ENCODE measurements around the gene CCL22.

CCL22 gene

DNA sequence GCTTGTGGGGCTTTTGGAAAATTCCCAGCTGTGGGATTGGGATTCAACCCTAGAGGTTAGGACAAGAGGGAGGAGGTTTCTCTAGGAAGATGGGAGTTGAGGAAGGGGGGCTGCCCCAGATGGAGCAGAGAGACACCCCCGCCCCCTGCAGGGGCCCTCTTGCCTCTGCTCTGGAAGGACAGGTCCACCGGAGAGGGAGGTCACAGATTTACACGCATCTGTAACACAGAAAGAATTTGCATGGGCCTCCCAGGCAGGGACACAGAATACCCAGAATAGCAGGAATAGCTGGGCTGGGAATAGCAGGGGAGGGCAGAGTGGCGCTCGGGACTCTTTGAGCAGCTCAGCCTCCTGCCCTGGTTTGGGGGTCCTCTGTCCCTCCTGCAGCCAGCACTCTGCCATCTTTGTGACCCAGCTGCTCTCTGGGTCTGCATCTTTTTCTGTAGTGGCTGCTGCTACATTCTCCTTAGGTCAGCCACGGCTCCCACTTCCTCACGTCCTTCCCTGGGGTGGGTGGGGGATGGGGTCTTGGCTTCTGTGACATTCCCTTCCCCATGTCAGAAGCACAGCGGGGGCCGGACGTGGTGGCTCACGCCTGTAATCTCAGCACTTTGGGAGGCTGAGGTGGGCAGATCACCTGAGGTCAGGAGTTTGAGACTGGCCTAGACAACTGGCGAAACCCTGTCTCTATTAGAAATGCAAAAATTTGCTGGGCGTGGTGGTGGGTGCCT is 40.2 kb upstream of the CCL22 start:
- TF ChIP-seq, protein P1, sequence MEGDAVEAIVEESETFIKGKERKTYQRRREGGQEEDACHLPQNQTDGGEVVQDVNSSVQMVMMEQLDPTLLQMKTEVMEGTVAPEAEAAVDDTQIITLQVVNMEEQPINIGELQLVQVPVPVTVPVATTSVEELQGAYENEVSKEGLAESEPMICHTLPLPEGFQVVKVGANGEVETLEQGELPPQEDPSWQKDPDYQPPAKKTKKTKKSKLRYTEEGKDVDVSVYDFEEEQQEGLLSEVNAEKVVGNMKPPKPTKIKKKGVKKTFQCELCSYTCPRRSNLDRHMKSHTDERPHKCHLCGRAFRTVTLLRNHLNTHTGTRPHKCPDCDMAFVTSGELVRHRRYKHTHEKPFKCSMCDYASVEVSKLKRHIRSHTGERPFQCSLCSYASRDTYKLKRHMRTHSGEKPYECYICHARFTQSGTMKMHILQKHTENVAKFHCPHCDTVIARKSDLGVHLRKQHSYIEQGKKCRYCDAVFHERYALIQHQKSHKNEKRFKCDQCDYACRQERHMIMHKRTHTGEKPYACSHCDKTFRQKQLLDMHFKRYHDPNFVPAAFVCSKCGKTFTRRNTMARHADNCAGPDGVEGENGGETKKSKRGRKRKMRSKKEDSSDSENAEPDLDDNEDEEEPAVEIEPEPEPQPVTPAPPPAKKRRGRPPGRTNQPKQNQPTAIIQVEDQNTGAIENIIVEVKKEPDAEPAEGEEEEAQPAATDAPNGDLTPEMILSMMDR (IDR thresholded peaks at IDR 0.05; ENCODE audit: low read depth, low read length) = no peak
- DNase-seq (ENCODE audit: extremely low read depth, low read depth) = no peak

GRCh38 chr16:57319646-57320045 is 38.9 kb upstream of the CCL22 start:
- TF ChIP-seq, protein P1 (IDR thresholded peaks at IDR 0.05; ENCODE audit: low read depth, low read length) = no peak
- DNase-seq (ENCODE audit: extremely low read depth, low read depth) = no peak

DNA sequence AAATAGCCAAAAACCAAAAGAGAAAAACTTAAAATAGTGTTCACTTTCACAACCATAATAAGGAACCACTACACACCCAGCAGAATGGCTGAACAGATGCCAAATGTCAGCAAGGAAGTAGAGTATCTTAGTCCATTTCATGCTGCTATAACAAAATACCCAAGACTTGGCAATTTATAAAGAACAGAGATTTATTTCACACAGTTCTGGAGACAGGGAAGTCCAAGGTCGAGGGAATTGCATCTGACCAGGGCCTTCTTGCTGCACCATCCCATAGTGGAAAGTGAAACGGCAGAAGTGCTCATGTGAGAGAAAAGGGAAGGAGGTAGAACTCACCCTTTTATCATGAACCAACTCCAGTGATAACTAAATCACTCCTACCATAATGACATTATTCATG is 33.8 kb upstream of the CCL22 start:
- TF ChIP-seq, protein P1 (IDR thresholded peaks at IDR 0.05; ENCODE audit: low read depth, low read length) = no peak
- DNase-seq (ENCODE audit: extremely low read depth, low read depth) = no peak

GRCh38 chr16:57325458-57325857 is 33.1 kb upstream of the CCL22 start:
- DNase-seq (ENCODE audit: extremely low read depth, low read depth) = no peak

GRCh38 chr16:57329718-57330327 is 28.8 kb upstream of the CCL22 start:
- no peak for DNase-seq (ENCODE audit: extremely low read depth, low read depth)
- TF ChIP-seq, protein P1 (IDR thresholded peaks at IDR 0.05; ENCODE audit: low read depth, low read length) = no peak

More at GRCh38 chr16:57325458-57325857, 33.1 kb upstream of the CCL22 start:
- TF ChIP-seq, protein P1 (IDR thresholded peaks at IDR 0.05; ENCODE audit: low read depth, low read length) = no peak

GRCh38 chr16:57331355-57331754 is 27.2 kb upstream of the CCL22 start:
- TF ChIP-seq, protein P1 (IDR thresholded peaks at IDR 0.05; ENCODE audit: low read depth, low read length) = no peak
- no peak for DNase-seq (ENCODE audit: extremely low read depth, low read depth)

DNA sequence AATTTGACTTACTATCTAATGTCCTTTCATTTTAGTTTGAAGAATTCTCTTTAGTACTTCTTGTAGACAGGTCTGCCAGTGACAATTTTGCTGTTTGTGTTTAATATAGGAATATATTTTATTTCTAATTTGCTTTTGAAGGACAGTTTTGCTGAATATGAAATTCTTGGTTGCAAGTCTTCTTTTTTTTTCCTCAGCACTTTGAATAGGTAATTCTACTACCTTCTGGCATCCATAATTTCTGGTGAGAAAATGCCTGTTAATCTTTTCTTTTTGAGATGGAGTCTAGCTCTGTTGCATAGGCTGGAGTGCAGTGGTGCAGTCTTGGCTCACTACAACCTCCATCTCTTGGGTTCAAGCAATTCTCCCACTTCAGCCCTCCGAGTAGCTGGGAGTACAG is 25.2 kb upstream of the CCL22 start:
- no peak for DNase-seq (ENCODE audit: extremely low read depth, low read depth)
- TF ChIP-seq, protein P1 (IDR thresholded peaks at IDR 0.05; ENCODE audit: low read depth, low read length) = no peak

All from AG09319 (cell line).